ENCODE results near the gene MIER2.
"Not testable (repeated sequence)": the region's sequence is repeated elsewhere in the genome, so short reads cannot be mapped to it uniquely, and the experiment has no call there.

The MIER2 gene

DNA sequence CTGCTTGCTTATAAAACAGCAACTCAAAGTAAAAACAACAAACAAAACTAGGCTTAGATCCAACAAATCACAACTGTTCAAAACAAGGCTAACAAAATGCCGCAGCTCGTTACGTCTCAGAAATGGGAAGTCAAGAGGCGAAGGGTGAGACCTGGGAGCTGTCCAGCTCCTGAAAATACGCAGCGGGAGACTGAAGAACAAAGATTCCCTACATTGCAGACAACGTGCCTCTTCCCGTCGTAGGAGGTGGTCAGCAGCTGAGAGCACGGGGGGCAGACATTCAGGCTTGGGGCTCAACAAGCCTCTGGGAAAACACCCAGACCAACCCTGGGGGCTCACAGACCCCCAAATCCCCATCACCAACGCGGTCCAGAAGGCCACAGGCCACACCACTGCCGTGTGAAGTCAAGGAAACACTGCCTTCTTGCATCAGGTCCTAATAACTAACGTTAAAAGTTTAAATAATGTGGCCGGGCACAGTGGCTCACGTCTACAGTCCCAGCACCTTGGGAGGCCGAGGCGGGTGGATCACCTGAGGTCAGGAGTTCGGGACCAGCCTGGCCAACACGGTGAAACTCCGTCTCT is 66.9 kb downstream of the MIER2 start:
- Histone ChIP-seq H3K27ac (ENCODE audit: insufficient read depth in 1 of 2, low read depth in 1 of 2, low read length in 2 of 2, poor library complexity in 1 of 2, severe bottlenecking in 2 of 2) (no peak overlapping the region), H3K4me3 (ENCODE audit: control insufficient read depth in 1 of 7, extremely low read depth in 1 of 7, insufficient read depth in 4 of 7, low read depth in 2 of 7, low read length in 6 of 7) (no peak overlapping the region), H3K9me3 (ENCODE audit: control extremely low read depth in 1 of 5, control insufficient read depth in 4 of 5, insufficient read depth in 2 of 5, low read depth in 1 of 5, low read length in 4 of 5) (no peaks in the 10 kb centered on the region), H3K27me3 (replicated peaks in 2 of 5; ENCODE audit: control insufficient read depth in 4 of 5, insufficient read depth in 5 of 5, low read length in 4 of 5) (peaks cover 0 to 28% (median 15%) of the 10 kb centered on the region in 5 experiments), H3K36me3 (ENCODE audit: control insufficient read depth in 4 of 4, insufficient read depth in 4 of 4, low read length in 3 of 4) (no peaks in the 10 kb centered on the region), H3K4me1 (ENCODE audit: control extremely low read depth in 1 of 4, control insufficient read depth in 4 of 4, insufficient read depth in 4 of 4, low read length in 3 of 4) (no peaks in the 10 kb centered on the region)
- ChIA-PET POLR2A (no interaction called here), CTCF (no interaction called here)
- DNase-seq, result peak in 2 of 3 donors; percentile 64 to 65
- WGBS (ENCODE audit: insufficient coverage), result 36% methylated on average over 15 of the region's 21 CpGs

GRCh38 chr19:277131-277530 is 67.5 kb downstream of the MIER2 start:
- WGBS (ENCODE audit: insufficient coverage), result 76% methylated on average over 7 of the region's 7 CpGs
- POLR2A ChIA-PET, result no interaction called here

GRCh38 chr19:275958-276646 is 68.5 kb downstream of the MIER2 start:
- Histone ChIP-seq H3K27me3 (replicated peaks in 2 of 5; ENCODE audit: control insufficient read depth in 4 of 5, insufficient read depth in 5 of 5, low read length in 4 of 5) (peaks cover 0 to 37% (median 15%) of the 10 kb centered on the region in 5 experiments), H3K4me1 (ENCODE audit: control extremely low read depth in 1 of 4, control insufficient read depth in 4 of 4, insufficient read depth in 4 of 4, low read length in 3 of 4) (no peaks in the 10 kb centered on the region), H3K9me3 (ENCODE audit: control extremely low read depth in 1 of 5, control insufficient read depth in 4 of 5, insufficient read depth in 2 of 5, low read depth in 1 of 5, low read length in 4 of 5) (no peaks in the 10 kb centered on the region), H3K27ac (ENCODE audit: insufficient read depth in 1 of 2, low read depth in 1 of 2, low read length in 2 of 2, poor library complexity in 1 of 2, severe bottlenecking in 2 of 2) (no peak overlapping the region), H3K4me3 (ENCODE audit: control insufficient read depth in 1 of 7, extremely low read depth in 1 of 7, insufficient read depth in 4 of 7, low read depth in 2 of 7, low read length in 6 of 7) (no peak overlapping the region), H3K36me3 (ENCODE audit: control insufficient read depth in 4 of 4, insufficient read depth in 4 of 4, low read length in 3 of 4) (no peaks in the 10 kb centered on the region)
- ChIA-PET CTCF (no interaction called here), POLR2A (no interaction called here)
- no peak for DNase-seq
- WGBS (ENCODE audit: insufficient coverage), result 96% methylated on average over 11 of the region's 19 CpGs

More at GRCh38 chr19:277131-277530, 67.5 kb downstream of the MIER2 start:
- peaks cover 0 to 30% (median 15%) of the 10 kb centered on the region in 5 experiments for H3K27me3 ChIP-seq (replicated peaks in 2 of 5; ENCODE audit: control insufficient read depth in 4 of 5, insufficient read depth in 5 of 5, low read length in 4 of 5)
- no peaks in the 10 kb centered on the region for H3K9me3 ChIP-seq (ENCODE audit: control extremely low read depth in 1 of 5, control insufficient read depth in 4 of 5, insufficient read depth in 2 of 5, low read depth in 1 of 5, low read length in 4 of 5)
- H3K27ac ChIP-seq (ENCODE audit: insufficient read depth in 1 of 2, low read depth in 1 of 2, low read length in 2 of 2, poor library complexity in 1 of 2, severe bottlenecking in 2 of 2), result no peak overlapping the region
- DNase-seq, result no peak
- CTCF ChIA-PET, result no interaction called here
- H3K4me1 ChIP-seq (ENCODE audit: control extremely low read depth in 1 of 4, control insufficient read depth in 4 of 4, insufficient read depth in 4 of 4, low read length in 3 of 4), result no peaks in the 10 kb centered on the region
- no peaks in the 10 kb centered on the region for H3K36me3 ChIP-seq (ENCODE audit: control insufficient read depth in 4 of 4, insufficient read depth in 4 of 4, low read length in 3 of 4)
- H3K4me3 ChIP-seq (ENCODE audit: control insufficient read depth in 1 of 7, extremely low read depth in 1 of 7, insufficient read depth in 4 of 7, low read depth in 2 of 7, low read length in 6 of 7), result no peak overlapping the region

DNA sequence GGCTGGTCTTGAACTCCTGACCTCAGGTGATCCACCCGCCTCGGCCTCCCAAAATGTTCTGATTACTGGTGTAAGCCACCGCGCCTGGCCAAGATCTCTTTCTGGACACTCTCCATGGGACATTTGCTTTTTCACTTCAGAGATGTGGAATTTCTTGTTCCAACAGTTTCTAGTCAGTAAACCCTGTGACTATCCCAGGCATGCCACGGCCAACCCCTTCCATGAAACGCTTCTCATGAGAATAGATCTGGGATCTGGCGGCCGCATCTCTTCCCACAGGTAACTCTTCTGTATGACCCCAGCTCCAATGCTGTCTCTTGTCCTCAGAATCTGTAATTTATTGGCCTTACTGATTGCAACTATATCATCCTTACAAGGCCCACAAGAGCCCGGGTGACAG is 69.6 kb downstream of the MIER2 start:
- no peak overlapping the region for H3K4me3 ChIP-seq (ENCODE audit: control insufficient read depth in 1 of 7, extremely low read depth in 1 of 7, insufficient read depth in 4 of 7, low read depth in 2 of 7, low read length in 6 of 7)
- 97% methylated on average over 8 of the region's 9 CpGs for WGBS (ENCODE audit: insufficient coverage)
- ChIA-PET POLR2A (no interaction called here), CTCF (no interaction called here)
- H3K36me3 ChIP-seq (ENCODE audit: control insufficient read depth in 4 of 4, insufficient read depth in 4 of 4, low read length in 3 of 4), result no peaks in the 10 kb centered on the region
- DNase-seq, result no peak
- H3K27me3 ChIP-seq (replicated peaks in 2 of 5; ENCODE audit: control insufficient read depth in 4 of 5, insufficient read depth in 5 of 5, low read length in 4 of 5), result peaks cover 2 to 39% (median 15%) of the 10 kb centered on the region in 5 experiments
- no peaks in the 10 kb centered on the region for H3K4me1 ChIP-seq (ENCODE audit: control extremely low read depth in 1 of 4, control insufficient read depth in 4 of 4, insufficient read depth in 4 of 4, low read length in 3 of 4)
- no peak overlapping the region for H3K27ac ChIP-seq (ENCODE audit: insufficient read depth in 1 of 2, low read depth in 1 of 2, low read length in 2 of 2, poor library complexity in 1 of 2, severe bottlenecking in 2 of 2)
- H3K9me3 ChIP-seq (ENCODE audit: control extremely low read depth in 1 of 5, control insufficient read depth in 4 of 5, insufficient read depth in 2 of 5, low read depth in 1 of 5, low read length in 4 of 5), result no peaks in the 10 kb centered on the region

DNA sequence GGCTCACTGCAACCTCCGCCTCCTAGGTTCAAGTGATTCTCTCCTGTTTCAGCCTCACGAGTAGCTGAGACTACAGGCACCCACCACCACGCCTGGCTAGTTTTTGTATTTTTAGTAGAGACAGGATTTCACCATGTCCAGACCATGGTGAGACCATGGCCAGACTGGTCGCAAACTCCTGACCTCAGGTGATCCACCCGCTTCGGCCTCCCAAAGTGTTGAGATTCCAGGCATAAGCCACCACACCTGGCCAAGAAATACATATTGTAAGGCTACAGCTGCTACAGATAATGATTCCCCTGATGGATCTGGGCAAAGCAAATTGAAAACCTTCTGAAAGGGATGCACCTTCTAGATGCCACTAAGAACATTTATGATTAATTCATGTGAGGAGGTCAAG is 71.2 kb downstream of the MIER2 start:
- H3K36me3 ChIP-seq (ENCODE audit: control insufficient read depth in 4 of 4, insufficient read depth in 4 of 4, low read length in 3 of 4), result no peaks in the 10 kb centered on the region
- POLR2A ChIA-PET, result no interaction called here
- H3K9me3 ChIP-seq (ENCODE audit: control extremely low read depth in 1 of 5, control insufficient read depth in 4 of 5, insufficient read depth in 2 of 5, low read depth in 1 of 5, low read length in 4 of 5), result no peaks in the 10 kb centered on the region
- CTCF ChIA-PET, result no interaction called here
- peaks cover 2 to 39% (median 18%) of the 10 kb centered on the region in 5 experiments for H3K27me3 ChIP-seq (replicated peaks in 2 of 5; ENCODE audit: control insufficient read depth in 4 of 5, insufficient read depth in 5 of 5, low read length in 4 of 5)
- H3K27ac ChIP-seq (ENCODE audit: insufficient read depth in 1 of 2, low read depth in 1 of 2, low read length in 2 of 2, poor library complexity in 1 of 2, severe bottlenecking in 2 of 2), result no peak overlapping the region
- DNase-seq, result no peak
- 100% methylated on average over 4 of the region's 6 CpGs for WGBS (ENCODE audit: insufficient coverage)
- no peak overlapping the region for H3K4me3 ChIP-seq (ENCODE audit: control insufficient read depth in 1 of 7, extremely low read depth in 1 of 7, insufficient read depth in 4 of 7, low read depth in 2 of 7, low read length in 6 of 7)
- no peaks in the 10 kb centered on the region for H3K4me1 ChIP-seq (ENCODE audit: control extremely low read depth in 1 of 4, control insufficient read depth in 4 of 4, insufficient read depth in 4 of 4, low read length in 3 of 4)

DNA sequence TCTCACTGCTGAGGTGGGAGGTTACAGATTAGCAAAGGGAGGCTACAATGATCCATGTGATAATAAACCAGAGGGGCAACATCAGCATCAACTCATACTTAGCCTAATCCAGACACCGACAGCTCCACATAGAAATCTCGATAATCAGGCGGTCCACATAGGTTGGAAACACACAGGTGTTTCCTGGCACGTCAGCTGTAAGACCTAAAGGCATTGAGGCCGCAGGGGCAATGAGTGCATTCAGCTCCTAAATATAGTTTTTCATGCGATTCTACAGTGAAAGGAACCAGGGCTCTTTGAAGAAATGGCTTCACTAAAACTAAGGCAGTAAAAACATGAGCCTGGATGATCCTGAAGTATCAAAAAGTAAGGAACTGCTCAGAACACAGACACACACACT is 72.7 kb downstream of the MIER2 start:
- ChIA-PET CTCF (no interaction called here), POLR2A (interaction anchor here (0.6 kb wide), 1 partner anchor 10 kb away, joined by 4 read pairs; no protein-coding TSS in a partner anchor)
- 28% methylated on average over 6 of the region's 6 CpGs for WGBS (ENCODE audit: insufficient coverage)
- Histone ChIP-seq H3K4me1 (ENCODE audit: control extremely low read depth in 1 of 4, control insufficient read depth in 4 of 4, insufficient read depth in 4 of 4, low read length in 3 of 4) (peaks cover 0 to 7% (median 5%) of the 10 kb centered on the region in 4 experiments), H3K27ac (ENCODE audit: insufficient read depth in 1 of 2, low read depth in 1 of 2, low read length in 2 of 2, poor library complexity in 1 of 2, severe bottlenecking in 2 of 2) (no peak overlapping the region), H3K9me3 (ENCODE audit: control extremely low read depth in 1 of 5, control insufficient read depth in 4 of 5, insufficient read depth in 2 of 5, low read depth in 1 of 5, low read length in 4 of 5) (no peaks in the 10 kb centered on the region), H3K27me3 (replicated peaks in 2 of 5; ENCODE audit: control insufficient read depth in 4 of 5, insufficient read depth in 5 of 5, low read length in 4 of 5) (peaks cover 4 to 38% (median 11%) of the 10 kb centered on the region in 5 experiments), H3K4me3 (ENCODE audit: control insufficient read depth in 1 of 7, extremely low read depth in 1 of 7, insufficient read depth in 4 of 7, low read depth in 2 of 7, low read length in 6 of 7) (no peak overlapping the region), H3K36me3 (ENCODE audit: control insufficient read depth in 4 of 4, insufficient read depth in 4 of 4, low read length in 3 of 4) (no peaks in the 10 kb centered on the region)
- DNase-seq, result peak in 1 of 3 donors; percentile 30

GRCh38 chr19:270766-271318 is 73.8 kb downstream of the MIER2 start:
- H3K36me3 ChIP-seq (ENCODE audit: control insufficient read depth in 4 of 4, insufficient read depth in 4 of 4, low read length in 3 of 4); H3K4me3 ChIP-seq (ENCODE audit: control insufficient read depth in 1 of 7, extremely low read depth in 1 of 7, insufficient read depth in 4 of 7, low read depth in 2 of 7, low read length in 6 of 7); H3K9me3 ChIP-seq (ENCODE audit: control extremely low read depth in 1 of 5, control insufficient read depth in 4 of 5, insufficient read depth in 2 of 5, low read depth in 1 of 5, low read length in 4 of 5); CTCF ChIA-PET; DNase-seq; H3K27ac ChIP-seq (ENCODE audit: insufficient read depth in 1 of 2, low read depth in 1 of 2, low read length in 2 of 2, poor library complexity in 1 of 2, severe bottlenecking in 2 of 2); POLR2A ChIA-PET; H3K4me1 ChIP-seq (ENCODE audit: control extremely low read depth in 1 of 4, control insufficient read depth in 4 of 4, insufficient read depth in 4 of 4, low read length in 3 of 4): not testable (repeated sequence)
- 94% methylated on average over 4 of the region's 12 CpGs for WGBS (ENCODE audit: insufficient coverage)
- peaks cover 4 to 40% (median 16%) of the 10 kb centered on the region in 5 experiments for H3K27me3 ChIP-seq (replicated peaks in 2 of 5; ENCODE audit: control insufficient read depth in 4 of 5, insufficient read depth in 5 of 5, low read length in 4 of 5)

All from common myeloid progenitor, CD34-positive (primary cell).